Hepatocyte (in vitro differentiated cells): ENCODE measurements around the gene TPK1. TPM values are rescaled to one million over a fixed set of nuclear protein-coding genes. Genes with fewer than 3 reads are reported as not detected.

ENCODE experiments used
- DNase-seq: peaks from one replicate; pipeline ENCODE4 v3.0.0-alpha.2; 2016; ENCODE audit warnings: low spot score
- H2AFZ ChIP-seq: fragments of 200-600 bp; sonication (generic); 2 replicates; pipeline ENCODE4 v1.6.0; 2016; ENCODE audit warnings: antibody characterized with exemption, mild to moderate bottlenecking
- H3K27ac ChIP-seq: fragments of 200-600 bp; sonication (generic); 2 replicates; pipeline ENCODE4 v1.5.1; 2016; ENCODE audit warnings: mild to moderate bottlenecking
- H3K27me3 ChIP-seq: fragments of 200-600 bp; sonication (generic); 2 replicates; pipeline ENCODE4 v1.6.1; 2016
- H3K36me3 ChIP-seq: fragments of 200-600 bp; sonication (generic); replicated peaks from 2 replicates; pipeline ENCODE4 v1.5.1; 2016; ENCODE audit warnings: low read depth; ENCODE audit not compliant: insufficient read depth
- H3K4me1 ChIP-seq: fragments of 200-600 bp; sonication (generic); 2 replicates; pipeline ENCODE4 v1.5.1; 2016; ENCODE audit warnings: mild to moderate bottlenecking, moderate library complexity; ENCODE audit not compliant: insufficient read depth
- H3K4me2 ChIP-seq: fragments of 200-600 bp; sonication (generic); 2 replicates; pipeline ENCODE4 v1.6.0; 2016
- H3K4me3 ChIP-seq: fragments of 200-600 bp; sonication (generic); 2 replicates; pipeline ENCODE4 v1.5.1; 2016; ENCODE audit warnings: mild to moderate bottlenecking
- H3K79me2 ChIP-seq: fragments of 200-600 bp; sonication (generic); 2 replicates; pipeline ENCODE4 v1.6.0; 2017; ENCODE audit warnings: mild to moderate bottlenecking
- H3K9me2 ChIP-seq: fragments of 200-600 bp; sonication (generic); replicated peaks from 2 replicates; pipeline ENCODE4 v1.6.0; 2017; ENCODE audit warnings: mild to moderate bottlenecking; ENCODE audit not compliant: insufficient read depth
- H3K9me3 ChIP-seq: fragments of 200-600 bp; sonication (generic); 2 replicates; pipeline ENCODE4 v1.5.1; 2016; ENCODE audit warnings: low read depth, mild to moderate bottlenecking
- H4K20me1 ChIP-seq: fragments of 200-600 bp; sonication (generic); 2 replicates; pipeline ENCODE4 v1.6.0; 2016; ENCODE audit warnings: mild to moderate bottlenecking; ENCODE audit not compliant: insufficient read depth, poor library complexity, severe bottlenecking
- CTCF ChIP-seq: fragments of 200-600 bp; sonication (generic); IDR thresholded peaks from 2 replicates; pipeline ENCODE4 v1.5.1; 2016; ENCODE audit warnings: antibody characterized with exemption, mild to moderate bottlenecking; ENCODE audit not compliant: poor library complexity
- EZH2 ChIP-seq: fragments of 200-600 bp; sonication (generic); IDR thresholded peaks from 2 replicates; pipeline ENCODE4 v1.6.1; 2016; ENCODE audit warnings: antibody characterized with exemption, mild to moderate bottlenecking, borderline replicate concordance
- EZH2phosphoT487 ChIP-seq: fragments of 200-600 bp; sonication (generic); IDR thresholded peaks from one replicate; pipeline ENCODE4 v1.6.1; 2018; ENCODE audit warnings: antibody characterized with exemption, mild to moderate bottlenecking, low read depth, moderate library complexity; ENCODE audit not compliant: unreplicated experiment, severe bottlenecking
- WGBS: methylation state at CpG from one replicate; pipeline ENCODE4 v1.1.6; 2016; ENCODE audit warnings: low lambda C conversion rate; ENCODE audit errors: missing lambda C conversion rate; 5-methylcytosine and 5-hydroxymethylcytosine counted together
- polyA plus RNA-seq: library from polyadenylated mRNA; unstranded; fragments of >200 nt; fragmentation: Nextera tagmentation; extraction: Ambion mirVana; gene quantifications from 2 replicates; pipeline ENCODE4 v1.2.1, GENCODE V29; 2016
- total RNA-seq: library from RNA; depleted of rRNA; stranded (reverse); fragments of >200 nt; gene quantifications from 2 replicates; pipeline ENCODE4 v1.2.3, GENCODE V29; 2014

The TPK1 gene
- total and polyA plus RNA-seq, 2 experiments from 2014 or later: 8.7 to 9.7 TPM

- Histone ChIP-seq H3K36me3 (no peaks in the 10 kb centered on the region), H3K27me3 (no peaks in the 10 kb centered on the region), H3K79me2 (no peaks in the 10 kb centered on the region), H3K4me3 (no peak overlapping the region), H3K27ac (no peak overlapping the region), H2AFZ (no peak overlapping the region), H3K4me1 (no peaks in the 10 kb centered on the region), H3K4me2 (no peak overlapping the region), H3K9me3 (no peaks in the 10 kb centered on the region), H3K9me2 (no peaks in the 10 kb centered on the region), H4K20me1 (no peaks in the 10 kb centered on the region)
- TF ChIP-seq EZH2phosphoT487 (no peak), CTCF (no peak), EZH2 (no peak)
- WGBS: 66% methylated on average over 4 of the region's 4 CpGs
- DNase-seq: no peak
These were observed 194.3 kb downstream of the TPK1 start for GRCh38 chr7:144641389-144642044.

DNA sequence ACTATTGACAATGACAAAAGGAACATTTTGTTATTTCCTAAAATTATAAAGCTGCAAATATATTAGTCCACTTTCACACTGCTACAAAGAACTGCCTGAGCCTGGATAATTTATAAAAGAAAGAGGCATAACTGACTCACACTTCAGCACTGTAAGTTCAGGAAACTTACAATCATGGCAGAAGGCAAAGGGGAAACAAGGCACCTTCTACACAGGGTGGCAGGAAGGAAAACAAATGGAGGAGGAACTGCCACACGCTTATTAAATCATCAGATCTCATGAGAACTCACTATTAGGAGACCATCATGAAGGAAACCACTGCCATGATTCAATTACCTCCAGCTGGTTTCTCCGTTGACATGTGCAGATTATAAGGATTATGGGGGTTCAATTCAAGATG is 203.1 kb downstream of the TPK1 start:
- Histone ChIP-seq H4K20me1 (no peaks in the 10 kb centered on the region), H3K4me1 (no peaks in the 10 kb centered on the region), H3K36me3 (no peaks in the 10 kb centered on the region), H3K4me3 (no peak overlapping the region), H3K79me2 (no peaks in the 10 kb centered on the region), H3K27ac (no peak overlapping the region), H2AFZ (no peak overlapping the region), H3K4me2 (no peak overlapping the region), H3K27me3 (no peaks in the 10 kb centered on the region), H3K9me3 (no peaks in the 10 kb centered on the region), H3K9me2 (no peaks in the 10 kb centered on the region)
- WGBS: 86% methylated on average over 2 of the region's 2 CpGs
- TF ChIP-seq EZH2: no peak
- TF ChIP-seq CTCF: no peak
- no peak for TF ChIP-seq EZH2phosphoT487
- DNase-seq: no peak

DNA sequence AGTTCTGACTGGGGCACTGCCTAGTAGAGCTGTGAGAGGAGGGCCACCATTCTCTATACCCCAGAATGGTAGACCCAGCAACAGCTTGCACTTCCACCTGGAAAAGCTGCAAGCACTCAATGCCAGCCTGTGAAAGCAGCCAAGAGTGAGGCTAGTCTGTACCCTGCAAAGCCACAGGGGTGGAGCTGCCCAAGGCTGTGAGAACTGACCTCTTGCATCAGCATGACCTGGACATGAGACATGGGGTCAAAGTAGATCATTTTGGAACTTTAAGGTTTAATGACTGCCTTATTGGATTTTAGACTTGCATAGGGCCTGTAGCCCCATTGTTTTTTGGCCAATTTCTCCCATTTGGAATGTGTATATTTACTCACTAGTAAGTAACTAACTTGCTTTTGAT is 206.3 kb downstream of the TPK1 start:
- H3K4me2 ChIP-seq: no peak overlapping the region
- no peak for DNase-seq
- H3K9me2 ChIP-seq: no peaks in the 10 kb centered on the region
- H4K20me1 ChIP-seq: no peaks in the 10 kb centered on the region
- H3K4me1 ChIP-seq: no peaks in the 10 kb centered on the region
- no peaks in the 10 kb centered on the region for H3K36me3 ChIP-seq
- H3K27ac ChIP-seq: no peak overlapping the region
- no peak for TF ChIP-seq CTCF
- TF ChIP-seq EZH2phosphoT487: no peak
- no peak for TF ChIP-seq EZH2
- H3K4me3 ChIP-seq: no peak overlapping the region
- no peak overlapping the region for H2AFZ ChIP-seq
- no peaks in the 10 kb centered on the region for H3K27me3 ChIP-seq
- no peaks in the 10 kb centered on the region for H3K79me2 ChIP-seq
- no peaks in the 10 kb centered on the region for H3K9me3 ChIP-seq

DNA sequence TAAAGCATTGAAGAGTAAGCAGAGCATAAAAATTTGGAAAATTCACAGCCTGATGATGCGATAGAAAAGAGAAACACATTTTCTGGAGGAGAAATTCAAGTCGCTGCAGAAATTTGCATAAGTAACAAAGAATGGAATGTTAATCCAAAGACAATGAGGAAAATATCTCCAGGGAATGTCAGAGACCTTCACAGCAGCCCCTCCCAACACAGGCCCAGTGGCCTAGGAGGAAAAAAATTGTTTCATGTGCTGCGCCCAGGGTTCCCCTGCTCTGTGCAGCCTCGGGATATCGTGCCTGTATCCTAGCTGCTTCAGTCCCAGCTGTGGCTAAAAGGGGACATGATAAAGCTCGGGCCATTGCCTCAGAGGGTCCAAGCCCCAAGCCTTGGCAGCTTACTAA is 206.8 kb downstream of the TPK1 start:
- no peak overlapping the region for H3K4me2 ChIP-seq
- no peak for DNase-seq
- H4K20me1 ChIP-seq: no peaks in the 10 kb centered on the region
- no peaks in the 10 kb centered on the region for H3K9me2 ChIP-seq
- H3K27me3 ChIP-seq: no peaks in the 10 kb centered on the region
- no peak overlapping the region for H3K4me3 ChIP-seq
- no peaks in the 10 kb centered on the region for H3K4me1 ChIP-seq
- no peaks in the 10 kb centered on the region for H3K79me2 ChIP-seq
- H3K36me3 ChIP-seq: no peaks in the 10 kb centered on the region
- H3K27ac ChIP-seq: no peak overlapping the region
- WGBS: 88% methylated on average over 6 of the region's 6 CpGs
- TF ChIP-seq CTCF (no peak), EZH2phosphoT487 (no peak), EZH2 (no peak)
- H2AFZ ChIP-seq: no peak overlapping the region
- H3K9me3 ChIP-seq: no peaks in the 10 kb centered on the region
